Measurements from ENCODE around the gene FOXB1. TPM values are rescaled to one million over a fixed set of nuclear protein-coding genes. Genes with fewer than 3 reads are reported as not detected.

Gene FOXB1
- total RNA-seq, 1 donor from 2014 or later: 6.7 TPM

- DNase-seq (ENCODE audit: low spot score): no peak
- TF ChIP-seq CTCF (IDR thresholded peaks at IDR 0.05; ENCODE audit: unreplicated experiment): no peak
- no peaks in the 10 kb centered on the region for H3K27me3 Mint-ChIP-seq (ENCODE audit: unreplicated experiment)
- no peak overlapping the region for H3K4me3 Mint-ChIP-seq (ENCODE audit: unreplicated experiment)
- H3K9me3 Mint-ChIP-seq (ENCODE audit: unreplicated experiment): no peaks in the 10 kb centered on the region
- H3K27ac Mint-ChIP-seq (ENCODE audit: unreplicated experiment): no peak overlapping the region
- peaks cover 20% of the 10 kb centered on the region for H3K4me1 Mint-ChIP-seq (ENCODE audit: unreplicated experiment)
- no peaks in the 10 kb centered on the region for H3K36me3 Mint-ChIP-seq (ENCODE audit: low read depth, unreplicated experiment)
Observed at GRCh38 chr15:60026555-60026954, 22.4 kb downstream of the FOXB1 start.

- H3K4me3 Mint-ChIP-seq (ENCODE audit: unreplicated experiment): no peak overlapping the region
- H3K36me3 Mint-ChIP-seq (ENCODE audit: low read depth, unreplicated experiment): no peaks in the 10 kb centered on the region
- no peaks in the 10 kb centered on the region for H3K4me1 Mint-ChIP-seq (ENCODE audit: unreplicated experiment)
- H3K27ac Mint-ChIP-seq (ENCODE audit: unreplicated experiment): no peak overlapping the region
- no peaks in the 10 kb centered on the region for H3K9me3 Mint-ChIP-seq (ENCODE audit: unreplicated experiment)
- no peak for DNase-seq (ENCODE audit: low spot score)
- no peak for TF ChIP-seq CTCF (IDR thresholded peaks at IDR 0.05; ENCODE audit: unreplicated experiment)
- no peaks in the 10 kb centered on the region for H3K27me3 Mint-ChIP-seq (ENCODE audit: unreplicated experiment)
Observed at GRCh38 chr15:60035344-60035743, 31.2 kb downstream of the FOXB1 start.

- Mint-ChIP-seq H3K27ac (ENCODE audit: unreplicated experiment) (no peak overlapping the region), H3K4me3 (ENCODE audit: unreplicated experiment) (no peak overlapping the region), H3K4me1 (ENCODE audit: unreplicated experiment) (no peaks in the 10 kb centered on the region)
Observed at GRCh38 chr15:60039316-60039715, 35.2 kb downstream of the FOXB1 start.

DNA sequence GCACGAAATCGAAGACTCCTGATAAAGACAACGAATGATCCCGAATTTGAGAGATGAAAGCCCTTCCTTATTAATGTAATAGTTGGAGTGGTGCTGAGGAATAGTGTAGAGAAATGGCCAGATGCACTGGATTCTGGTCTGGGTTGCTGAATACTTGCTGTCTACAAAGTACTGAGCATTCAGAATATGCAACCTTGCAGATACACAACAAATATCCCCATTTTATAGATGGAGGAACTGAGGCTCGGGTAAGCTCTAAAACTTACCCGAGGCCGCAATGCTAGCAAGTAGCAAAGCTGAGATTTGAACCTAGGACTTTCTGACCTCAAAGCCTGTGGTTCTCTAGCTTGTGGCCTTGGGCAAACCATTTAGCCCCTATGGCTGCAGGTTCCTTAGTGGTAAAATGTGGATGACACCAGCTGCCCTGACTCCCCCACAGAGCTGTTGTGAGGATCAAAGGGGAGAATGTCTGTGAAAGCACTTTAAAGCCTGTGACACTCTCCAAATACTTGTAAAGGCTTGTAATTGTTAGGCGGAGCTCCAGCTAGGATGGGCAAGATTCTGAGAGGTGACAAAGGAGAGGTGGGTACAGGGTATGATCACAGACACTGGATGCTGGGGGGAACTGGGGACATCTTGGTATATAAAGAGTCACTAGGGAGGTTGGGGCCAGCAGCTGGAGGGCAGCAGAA lies 39.8 kb downstream of the FOXB1 start:
- Mint-ChIP-seq H3K4me3 (ENCODE audit: unreplicated experiment) (no peak overlapping the region), H3K27me3 (ENCODE audit: unreplicated experiment) (no peaks in the 10 kb centered on the region), H3K27ac (ENCODE audit: unreplicated experiment) (no peak overlapping the region), H3K36me3 (ENCODE audit: low read depth, unreplicated experiment) (no peaks in the 10 kb centered on the region), H3K4me1 (ENCODE audit: unreplicated experiment) (no peaks in the 10 kb centered on the region), H3K9me3 (ENCODE audit: unreplicated experiment) (no peaks in the 10 kb centered on the region)
- TF ChIP-seq CTCF (IDR thresholded peaks at IDR 0.05; ENCODE audit: unreplicated experiment): no peak
- no peak for DNase-seq (ENCODE audit: low spot score)

More at GRCh38 chr15:60039316-60039715, 35.2 kb downstream of the FOXB1 start:
- H3K9me3 Mint-ChIP-seq (ENCODE audit: unreplicated experiment): no peaks in the 10 kb centered on the region
- TF ChIP-seq CTCF (IDR thresholded peaks at IDR 0.05; ENCODE audit: unreplicated experiment): no peak
- DNase-seq (ENCODE audit: low spot score): no peak
- H3K27me3 Mint-ChIP-seq (ENCODE audit: unreplicated experiment): no peaks in the 10 kb centered on the region
- H3K36me3 Mint-ChIP-seq (ENCODE audit: low read depth, unreplicated experiment): no peaks in the 10 kb centered on the region

- H3K27me3 Mint-ChIP-seq (ENCODE audit: unreplicated experiment): no peaks in the 10 kb centered on the region
- H3K36me3 Mint-ChIP-seq (ENCODE audit: low read depth, unreplicated experiment): no peaks in the 10 kb centered on the region
- DNase-seq (ENCODE audit: low spot score): no peak
- H3K9me3 Mint-ChIP-seq (ENCODE audit: unreplicated experiment): no peaks in the 10 kb centered on the region
- no peaks in the 10 kb centered on the region for H3K4me1 Mint-ChIP-seq (ENCODE audit: unreplicated experiment)
- no peak overlapping the region for H3K27ac Mint-ChIP-seq (ENCODE audit: unreplicated experiment)
- H3K4me3 Mint-ChIP-seq (ENCODE audit: unreplicated experiment): no peak overlapping the region
- TF ChIP-seq CTCF (IDR thresholded peaks at IDR 0.05; ENCODE audit: unreplicated experiment): no peak
Observed at GRCh38 chr15:60044636-60045270, 40.6 kb downstream of the FOXB1 start.

All from endothelial cell (in vitro differentiated cells).